ENCODE data around the gene LTBP1.
A peak's percentile ranks its signal among the peaks of the same experiment; 100 is the strongest.

Gene LTBP1

GRCh38 chr2:33344230-33344629 lies 397.5 kb downstream of the LTBP1 start:
- no peak for TF ChIP-seq CTCF (IDR thresholded peaks at IDR 0.05; ENCODE audit: insufficient read depth, low read length, missing control alignments)
- ChIA-PET CTCF (interaction anchor here (1.2 kb wide), 1 partner anchor 10 kb away, joined by 4 read pairs; no protein-coding TSS in a partner anchor), POLR2A (no interaction called here)
- no peak for DNase-seq (ENCODE audit: low read depth, low spot score)
- no peak overlapping the region for H3K4me3 ChIP-seq (ENCODE audit: low read depth, low read length)

- ChIA-PET CTCF (interaction anchor here (1.2 kb wide), 1 partner anchor 48 kb away, joined by 4 read pairs; no protein-coding TSS in a partner anchor), POLR2A (no interaction called here)
- DNase-seq (ENCODE audit: low read depth, low spot score), result no peak
- no peak overlapping the region for H3K4me3 ChIP-seq (ENCODE audit: low read depth, low read length)
- no peak for TF ChIP-seq CTCF (IDR thresholded peaks at IDR 0.05; ENCODE audit: insufficient read depth, low read length, missing control alignments)
These were observed 401.1 kb downstream of the LTBP1 start for GRCh38 chr2:33347856-33348255.

GRCh38 chr2:33350632-33351031 lies 403.9 kb downstream of the LTBP1 start:
- H3K4me3 ChIP-seq (ENCODE audit: low read depth, low read length), result no peak overlapping the region
- ChIA-PET CTCF (interaction anchor here (1.3 kb wide), 1 partner anchor 80 kb away, joined by 3 read pairs; no protein-coding TSS in a partner anchor), POLR2A (no interaction called here)
- no peak for TF ChIP-seq CTCF (IDR thresholded peaks at IDR 0.05; ENCODE audit: insufficient read depth, low read length, missing control alignments)
- no peak for DNase-seq (ENCODE audit: low read depth, low spot score)

GRCh38 chr2:33351781-33352180 lies 405.0 kb downstream of the LTBP1 start:
- DNase-seq (ENCODE audit: low read depth, low spot score), result no peak
- H3K4me3 ChIP-seq (ENCODE audit: low read depth, low read length), result no peak overlapping the region
- CTCF ChIA-PET, result interaction anchor here (0.6 to 1.3 kb wide), 4 partner anchors 42 to 124 kb away, joined by 3 read pairs; partner anchors contain the start of gene RASGRP3
- POLR2A ChIA-PET, result no interaction called here
- TF ChIP-seq CTCF (IDR thresholded peaks at IDR 0.05; ENCODE audit: insufficient read depth, low read length, missing control alignments), result no peak

- no peak overlapping the region for H3K4me3 ChIP-seq (ENCODE audit: low read depth, low read length)
- POLR2A ChIA-PET, result no interaction called here
- peak; percentile 88 for DNase-seq (ENCODE audit: low read depth, low spot score)
- no peak for TF ChIP-seq CTCF (IDR thresholded peaks at IDR 0.05; ENCODE audit: insufficient read depth, low read length, missing control alignments)
- CTCF ChIA-PET, result interaction anchor here (1.5 kb wide), 1 partner anchor 10 kb away, joined by 4 read pairs; no protein-coding TSS in a partner anchor
These were observed 408.2 kb downstream of the LTBP1 start for GRCh38 chr2:33354981-33355380.

- no peak for DNase-seq (ENCODE audit: low read depth, low spot score)
- TF ChIP-seq CTCF (IDR thresholded peaks at IDR 0.05; ENCODE audit: insufficient read depth, low read length, missing control alignments), result no peak
- H3K4me3 ChIP-seq (ENCODE audit: low read depth, low read length), result no peak overlapping the region
- POLR2A ChIA-PET, result interaction anchor here (0.7 kb wide), 1 partner anchor 36 kb away, joined by 3 read pairs; no protein-coding TSS in a partner anchor
- CTCF ChIA-PET, result interaction anchor here (1.6 kb wide), 1 partner anchor 13 kb away, joined by 4 read pairs; no protein-coding TSS in a partner anchor
These were observed 412.1 kb downstream of the LTBP1 start for GRCh38 chr2:33358878-33359277.
